Measurements from ENCODE around the gene SAMMSON.

- TF ChIP-seq POLR2A (IDR thresholded peaks at IDR 0.05) (no peak), CTCF (IDR thresholded peaks at IDR 0.05) (no peak), POLR2AphosphoS5 (IDR thresholded peaks at IDR 0.05) (no peak)
These were observed 94.7 kb downstream of the SAMMSON start for GRCh38 chr3:70094197-70094596.

Data from breast epithelium (tissue), 3 donors.